Renal pelvis (tissue), 4 donors: ENCODE measurements around the gene PTPRN2. TPM values are rescaled to one million over a fixed set of nuclear protein-coding genes. Genes with fewer than 3 reads are reported as not detected.

ENCODE experiments used
- DNase-seq: peaks from one replicate; pipeline ENCODE4 v3.0.0-alpha.2; 2013
- polyA plus RNA-seq, 3 donors: library from polyadenylated mRNA; unstranded; fragments of 120-200 nt; gene quantifications; one replicate each; pipeline ENCODE4 v1.2.1, GENCODE V29; 2013; ENCODE audit not compliant: insufficient read length in 3 of 3

Gene PTPRN2
- polyA plus RNA-seq, 3 donors = 6.6 to 7.5 (median 7.4) TPM

- no peak for DNase-seq
These were observed 1046.1 kb downstream of the PTPRN2 start for GRCh38 chr7:157541295-157542067.

- no peak for DNase-seq
These were observed 1046.9 kb downstream of the PTPRN2 start for GRCh38 chr7:157540606-157541294.

- no peak for DNase-seq
These were observed 1047.6 kb downstream of the PTPRN2 start for GRCh38 chr7:157540020-157540419.

GRCh38 chr7:157539521-157539920 lies 1048.1 kb downstream of the PTPRN2 start:
- DNase-seq = no peak

GRCh38 chr7:157538735-157539134 lies 1048.9 kb downstream of the PTPRN2 start:
- no peak for DNase-seq

GRCh38 chr7:157538321-157538720 lies 1049.3 kb downstream of the PTPRN2 start:
- DNase-seq = no peak

GRCh38 chr7:157537056-157537455 lies 1050.6 kb downstream of the PTPRN2 start:
- no peak for DNase-seq

GRCh38 chr7:157532068-157532467 lies 1055.6 kb downstream of the PTPRN2 start:
- DNase-seq = no peak

- no peak for DNase-seq
These were observed 1057.7 kb downstream of the PTPRN2 start for GRCh38 chr7:157529768-157530560.

GRCh38 chr7:157528785-157529341 lies 1058.8 kb downstream of the PTPRN2 start:
- no peak for DNase-seq

GRCh38 chr7:157527686-157528085 lies 1059.9 kb downstream of the PTPRN2 start:
- no peak for DNase-seq

GRCh38 chr7:157526913-157527634 lies 1060.5 kb downstream of the PTPRN2 start:
- no peak for DNase-seq

- no peak for DNase-seq
These were observed 1061.4 kb downstream of the PTPRN2 start for GRCh38 chr7:157526005-157526912.

GRCh38 chr7:157525491-157525915 lies 1062.1 kb downstream of the PTPRN2 start:
- DNase-seq = no peak

GRCh38 chr7:157524731-157525130 lies 1062.9 kb downstream of the PTPRN2 start:
- DNase-seq = no peak

GRCh38 chr7:157523766-157524421 lies 1063.7 kb downstream of the PTPRN2 start:
- DNase-seq = no peak

GRCh38 chr7:157523371-157523765 lies 1064.3 kb downstream of the PTPRN2 start:
- no peak for DNase-seq

- no peak for DNase-seq
These were observed 1064.7 kb downstream of the PTPRN2 start for GRCh38 chr7:157522954-157523353.

- DNase-seq = no peak
These were observed 1065.4 kb downstream of the PTPRN2 start for GRCh38 chr7:157522189-157522588.

- no peak for DNase-seq
These were observed 1065.9 kb downstream of the PTPRN2 start for GRCh38 chr7:157521752-157522151.
